DND-41 (cell line): ENCODE results near the gene OLIG2.

Experiments used
- CTCF ChIP-seq: IDR thresholded peaks from 2 replicates; pipeline ENCODE4 v1.5.1; 2012; ENCODE audit warnings: borderline replicate concordance, low read length, moderate library complexity, mild to moderate bottlenecking; ENCODE audit not compliant: poor library complexity, severe bottlenecking; ENCODE audit errors: extremely low read depth
- EZH2 ChIP-seq: IDR thresholded peaks from 3 replicates; pipeline ENCODE4 v1.6.1; 2012; ENCODE audit warnings: borderline replicate concordance, low read depth, mild to moderate bottlenecking, moderate library complexity, low read length, inconsistent platforms; ENCODE audit not compliant: severe bottlenecking

GRCh38 chr21:33064623-33065390, 39.1 kb downstream of the OLIG2 start:
- TF ChIP-seq CTCF (no peak), EZH2 (no peak)
